HepG2 (cell line): ENCODE measurements around the gene FAM222A.

Experiments used
- FOXA1 ChIP-seq, 2 experiments: fragments of 450-650 bp in 1 of 2; sonication (generic) in 1 of 2; formaldehyde crosslinking in 1 of 2; IDR thresholded peaks; 2 replicates each; pipeline versions ENCODE4 v1.4.0 to v1.6.1; 2016 to 2020; ENCODE audit warnings: missing genetic modification reagents in 1 of 2
- ZNF432 ChIP-seq: sonication (generic); formaldehyde crosslinking; IDR thresholded peaks from 2 replicates; pipeline ENCODE4 v1.5.0; 2020; ENCODE audit warnings: missing genetic modification reagents, mild to moderate bottlenecking, borderline replicate concordance

DNA sequence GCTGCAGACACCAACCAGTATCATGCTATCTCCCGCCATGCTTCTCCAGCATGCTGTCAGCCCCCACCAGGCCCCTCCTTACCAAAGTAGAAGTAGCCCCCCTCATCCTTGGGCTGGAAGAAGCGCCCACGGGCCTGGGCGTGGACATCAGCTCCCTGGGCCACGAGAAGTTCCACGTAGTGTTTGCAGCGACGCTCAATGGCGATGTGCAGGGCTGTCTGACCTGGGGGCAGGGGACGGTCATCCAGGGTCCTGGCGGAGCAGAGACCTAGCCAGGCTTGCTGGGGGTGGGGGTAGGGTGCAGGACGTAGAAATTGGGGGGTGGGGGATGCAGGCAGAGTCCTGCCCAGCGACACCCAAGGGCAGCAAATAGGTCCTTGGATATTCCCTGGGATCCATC, 86.9 kb downstream of the FAM222A start:
- TF ChIP-seq ZNF432: no peak
- no peak for TF ChIP-seq FOXA1 (IDR thresholded peaks at IDR 0.05)
- no peak for TF ChIP-seq FOXA1 (CRISPR knock-in tag; IDR thresholded peaks at IDR 0.05)
